NCI-H2227 (cell line): ENCODE data around the gene TBC1D22A.

Experiments used
- DNase-seq: peaks from one replicate; lab custom pipeline; 2025; ENCODE audit not compliant: unreplicated experiment; lab: John Stamatoyannopoulos, UW

Gene TBC1D22A

GRCh38 chr22:46947516-46948257 lies 185.2 kb downstream of the TBC1D22A start:
- no peak for DNase-seq

GRCh38 chr22:46948411-46949144 lies 186.1 kb downstream of the TBC1D22A start:
- DNase-seq, result no peak

DNA sequence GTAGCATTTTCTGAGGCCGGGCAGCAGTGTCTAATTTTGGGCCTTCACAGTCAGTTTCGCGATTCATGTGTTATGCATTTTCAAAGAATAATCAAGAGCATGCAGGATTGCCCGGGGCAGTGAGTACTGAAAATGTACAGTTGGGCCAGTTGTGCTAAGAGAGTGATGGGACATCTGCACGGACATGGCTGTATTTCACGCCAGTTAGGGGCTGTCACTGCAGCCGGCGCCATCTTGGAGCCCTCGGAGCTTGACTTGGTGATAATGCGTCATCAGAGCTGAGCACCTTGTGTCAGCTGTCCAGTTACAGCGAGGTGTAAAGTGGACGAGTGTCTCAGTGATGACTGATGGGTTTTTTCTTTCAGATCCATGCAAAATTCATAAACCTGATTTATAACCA lies 188.9 kb downstream of the TBC1D22A start:
- DNase-seq, result no peak

- no peak for DNase-seq
Observed at GRCh38 chr22:46951973-46952372, 189.5 kb downstream of the TBC1D22A start.

DNA sequence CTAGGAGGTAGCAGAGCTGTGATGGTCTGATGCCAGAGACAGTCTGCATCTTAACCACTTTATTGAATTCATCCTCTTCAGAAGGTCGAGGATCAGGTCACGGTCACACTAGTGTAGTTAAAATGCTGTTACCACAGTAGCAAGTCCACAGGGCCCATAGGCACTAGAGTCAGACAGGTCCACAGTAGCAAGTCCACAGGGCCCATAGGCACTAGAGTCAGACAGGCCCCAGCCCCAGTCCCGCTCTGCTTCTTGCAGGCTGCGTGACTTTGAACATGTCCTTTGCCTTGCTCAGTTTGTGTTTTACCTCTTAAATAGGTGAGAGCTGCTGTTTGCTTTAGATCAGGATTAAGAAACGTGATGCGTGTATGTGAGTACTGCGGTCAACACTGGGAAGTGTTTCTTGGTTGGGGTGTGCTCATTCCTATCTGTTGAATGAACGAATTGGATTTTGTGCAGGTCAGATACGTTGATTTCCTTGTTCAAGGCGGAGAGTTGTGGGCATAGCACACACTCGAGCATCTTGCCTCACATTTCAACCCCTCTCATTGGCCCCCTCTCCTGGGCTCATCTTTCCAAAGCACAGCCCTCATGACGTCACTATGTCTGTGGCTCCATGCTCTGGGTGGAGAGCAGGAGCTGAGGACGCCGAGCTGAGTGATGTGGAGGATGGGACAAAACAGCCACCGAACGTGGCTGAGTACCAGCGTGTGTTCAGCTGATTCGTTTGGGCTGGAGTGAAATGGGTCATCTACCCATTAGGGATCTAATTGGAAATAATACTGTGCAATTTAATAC lies 191.7 kb downstream of the TBC1D22A start:
- DNase-seq, result no peak

GRCh38 chr22:46954781-46955180 lies 192.3 kb downstream of the TBC1D22A start:
- DNase-seq, result no peak

DNA sequence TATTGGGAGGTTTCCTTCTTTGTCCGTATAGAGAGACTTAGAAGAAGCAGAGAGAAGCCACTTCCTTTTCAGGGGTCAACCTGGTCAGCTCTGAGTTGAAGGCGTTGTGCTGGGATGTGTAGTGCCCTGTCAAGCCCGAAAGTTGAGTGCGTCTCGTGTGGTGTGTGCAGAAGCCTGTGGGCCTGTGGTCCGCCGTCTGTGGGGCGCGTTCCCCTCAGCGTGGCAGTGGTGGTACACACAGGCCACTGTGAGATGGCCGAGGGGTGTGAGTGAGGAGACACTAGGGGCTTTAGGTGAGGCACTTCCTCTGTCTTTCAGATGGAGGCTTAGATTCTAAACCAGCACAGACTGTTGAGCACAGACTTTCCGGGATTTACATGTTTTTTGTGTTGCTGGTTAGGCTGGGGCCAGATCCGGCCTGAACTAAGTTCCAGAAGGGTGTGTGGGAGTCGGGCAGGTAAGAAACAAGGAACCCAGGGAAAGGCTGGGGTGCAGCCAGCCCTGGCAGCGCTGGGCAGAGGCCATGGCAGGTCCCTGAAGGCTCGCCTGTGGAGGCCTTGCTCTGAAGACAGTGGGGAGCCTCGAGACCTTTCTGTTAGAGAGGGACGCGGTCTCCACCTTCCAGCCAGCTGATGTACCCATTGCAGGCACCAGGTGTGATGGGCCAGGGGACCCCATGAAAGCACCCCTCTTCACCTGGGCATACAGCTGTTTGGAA lies 194.2 kb downstream of the TBC1D22A start:
- no peak for DNase-seq

- DNase-seq, result no peak
Observed at GRCh38 chr22:46957521-46957920, 195.1 kb downstream of the TBC1D22A start.

- DNase-seq, result no peak
Observed at GRCh38 chr22:46958191-46958590, 195.7 kb downstream of the TBC1D22A start.

DNA sequence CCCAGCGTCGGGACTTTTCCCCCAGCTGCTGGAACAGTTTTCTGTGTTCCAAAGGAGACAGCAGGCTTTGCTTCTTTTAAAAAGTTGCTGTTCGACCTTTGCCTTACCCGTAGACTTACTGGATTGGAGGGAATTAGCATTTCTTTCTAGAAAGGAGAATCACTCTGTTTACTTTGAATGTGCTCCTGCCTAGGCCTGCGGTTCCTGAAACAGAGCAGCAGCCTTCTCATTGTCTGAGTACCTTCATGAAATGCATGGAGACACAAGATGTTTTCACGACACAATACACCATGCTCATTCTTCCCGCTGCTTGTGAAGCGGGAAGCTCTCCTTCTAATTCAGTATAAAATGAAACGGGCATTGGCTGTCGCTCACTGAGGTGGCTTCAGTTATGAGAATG lies 196.2 kb downstream of the TBC1D22A start:
- DNase-seq, result no peak

- DNase-seq, result no peak
Observed at GRCh38 chr22:46959369-46959768, 196.9 kb downstream of the TBC1D22A start.

GRCh38 chr22:46961591-46962295 lies 199.3 kb downstream of the TBC1D22A start:
- no peak for DNase-seq

DNA sequence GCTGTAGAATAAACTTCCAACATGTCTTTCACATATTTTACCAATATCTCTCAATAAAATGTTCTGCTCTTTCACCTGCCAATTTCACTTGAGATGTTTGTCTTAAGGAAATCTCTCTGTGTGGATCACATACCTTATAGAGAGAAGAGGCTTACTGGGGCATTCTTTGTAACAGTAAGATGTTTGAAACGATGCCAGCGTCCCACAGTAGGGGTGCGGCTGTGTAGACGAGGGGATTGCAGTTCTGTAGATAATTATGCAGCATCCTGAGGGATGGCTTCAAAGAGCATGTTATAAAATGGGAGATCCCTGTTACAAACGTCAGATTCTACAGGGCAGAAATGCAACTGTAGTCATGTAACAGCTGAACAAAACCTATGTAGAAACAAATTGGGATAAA lies 200.0 kb downstream of the TBC1D22A start:
- no peak for DNase-seq

DNA sequence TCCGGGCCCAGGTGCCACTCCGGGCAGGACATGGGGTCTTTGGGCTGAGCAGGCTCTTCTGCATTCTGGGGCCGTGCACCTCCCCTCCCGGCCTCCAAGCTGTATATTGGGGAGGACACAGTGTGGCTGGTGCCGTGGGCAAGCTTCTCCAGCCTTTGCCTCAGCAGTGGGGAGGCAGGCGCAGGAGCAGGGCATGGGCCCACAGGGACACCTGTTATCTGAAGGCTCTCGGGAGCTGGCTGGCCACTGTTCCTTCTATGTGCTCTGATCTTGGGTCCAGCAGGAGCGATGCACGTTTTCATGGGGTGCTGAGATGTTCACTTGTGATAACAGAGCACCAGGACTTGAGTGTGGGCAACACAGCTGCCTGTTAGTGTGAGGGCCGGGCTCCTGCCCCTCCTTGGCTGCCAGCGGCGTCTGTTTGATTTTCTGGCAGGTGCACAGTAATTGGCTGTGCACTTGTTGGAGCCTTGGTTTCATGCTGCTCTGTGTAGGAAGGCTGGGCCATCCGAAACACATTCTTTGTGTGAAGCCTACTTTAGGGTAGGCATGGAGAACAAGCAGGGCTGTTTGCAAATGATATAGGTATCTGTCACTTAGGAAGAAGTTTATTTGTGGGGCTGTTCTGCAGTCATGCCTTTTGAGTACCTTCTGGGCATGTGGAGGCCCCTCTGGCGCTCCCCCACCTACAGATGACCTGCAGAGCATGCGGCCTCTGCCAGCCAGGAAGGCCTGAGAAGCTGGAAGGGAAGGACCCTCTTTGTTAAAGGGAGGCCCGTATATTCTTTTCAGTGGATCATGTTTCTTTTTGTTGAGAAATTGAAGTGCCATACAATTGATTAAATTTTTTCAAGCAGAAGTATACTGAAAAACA lies 201.5 kb downstream of the TBC1D22A start:
- DNase-seq, result no peak

DNA sequence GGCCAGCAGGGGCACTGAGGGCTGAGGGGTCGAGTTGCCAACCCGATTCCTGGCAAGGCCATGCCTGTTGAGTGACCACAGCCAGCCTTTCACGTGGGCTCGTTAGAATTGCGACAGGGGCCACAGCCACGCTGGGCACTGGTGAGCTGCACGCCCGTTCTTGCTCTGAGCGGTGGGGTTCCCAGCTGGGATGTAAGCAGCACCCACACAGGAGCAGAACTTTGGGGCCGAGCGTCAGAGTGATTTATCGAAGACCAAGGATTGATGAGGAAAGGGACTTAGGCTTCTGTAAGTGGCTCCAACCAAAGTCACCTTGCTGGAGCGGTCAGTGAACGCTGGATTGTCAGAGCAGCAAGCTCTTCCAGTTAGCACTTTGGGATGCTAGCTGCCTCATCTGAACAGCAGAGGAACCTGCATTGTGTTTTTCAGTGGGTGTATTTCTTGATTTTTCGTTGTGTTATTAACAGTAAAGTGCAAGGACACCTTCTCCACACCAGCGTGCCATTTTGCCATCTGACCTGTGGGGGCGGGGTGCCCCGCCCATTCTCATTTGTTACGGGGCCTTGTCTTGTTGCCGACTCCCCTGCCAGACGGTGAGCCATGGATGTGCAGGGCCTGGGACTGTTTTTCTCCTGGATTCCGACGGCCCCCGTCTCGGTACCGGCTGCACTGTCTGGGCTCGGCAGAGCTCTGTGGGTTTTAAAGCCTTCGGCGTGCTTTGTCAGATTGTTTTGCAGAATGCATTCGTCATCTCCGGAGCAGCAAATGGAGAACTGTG lies 202.5 kb downstream of the TBC1D22A start:
- no peak for DNase-seq

- DNase-seq, result no peak
Observed at GRCh38 chr22:46965555-46966494, 203.4 kb downstream of the TBC1D22A start.

DNA sequence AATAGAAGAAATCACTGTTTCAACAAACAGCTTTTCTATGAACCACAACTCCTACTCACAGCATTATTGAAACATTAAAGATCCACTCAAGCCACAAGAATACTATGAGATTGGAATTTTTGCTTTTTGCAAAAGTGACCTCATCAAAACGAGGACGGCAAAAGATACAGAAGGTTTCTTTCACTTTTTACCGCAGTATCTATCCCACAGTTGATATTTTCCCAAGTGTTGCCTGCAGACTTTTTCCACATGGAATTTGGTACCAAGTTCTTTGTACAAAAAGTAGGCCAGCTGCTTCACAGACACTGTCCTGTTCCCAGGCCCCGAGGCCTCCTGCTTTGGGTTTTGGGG lies 204.0 kb downstream of the TBC1D22A start:
- no peak for DNase-seq

DNA sequence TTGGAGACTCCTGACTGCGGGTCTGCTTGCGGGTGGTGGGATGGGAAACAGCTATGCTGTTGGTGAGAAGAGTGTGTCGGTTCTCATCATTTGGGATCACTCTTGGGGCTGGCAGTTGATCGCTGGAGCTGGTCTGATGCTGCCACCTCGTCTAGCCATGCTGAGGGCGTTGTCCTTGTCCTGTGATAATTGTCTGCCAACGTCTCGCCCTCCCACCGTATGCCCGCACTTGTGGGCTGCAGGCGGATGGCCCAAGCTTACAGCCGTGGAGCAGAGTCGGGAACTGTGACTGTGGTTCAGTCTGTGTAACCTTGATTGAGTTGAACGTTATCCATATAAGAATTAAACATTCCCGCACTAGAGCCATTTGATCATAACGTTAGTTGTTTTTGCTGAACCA lies 204.4 kb downstream of the TBC1D22A start:
- no peak for DNase-seq
